IPS-18c (cell line): ENCODE measurements around the gene PHACTR1.
"Not testable (repeated sequence)": the region's sequence is repeated elsewhere in the genome, so short reads cannot be mapped to it uniquely, and the experiment has no call there.

Source experiments
- H3K4me3 ChIP-seq: 2 replicates; pipeline ENCODE4 v1.7.0; 2013; ENCODE audit warnings: low read depth, mild to moderate bottlenecking, low read length, moderate library complexity; ENCODE audit not compliant: insufficient read depth
- H3K9me3 ChIP-seq: one replicate; pipeline ENCODE4 v1.6.1; 2013; ENCODE audit warnings: mild to moderate bottlenecking, low read length, moderate library complexity; ENCODE audit not compliant: control insufficient read depth, insufficient read depth

The PHACTR1 gene

GRCh38 chr6:12716298-12716916 is at the start of gene PHACTR1:
Gene PHACTR1 (plus strand): TSS chr6:12716767.
- Histone ChIP-seq H3K4me3 (no peak within 1 kb of the TSS), H3K9me3 (no peaks in the 10 kb centered on the region)

DNA sequence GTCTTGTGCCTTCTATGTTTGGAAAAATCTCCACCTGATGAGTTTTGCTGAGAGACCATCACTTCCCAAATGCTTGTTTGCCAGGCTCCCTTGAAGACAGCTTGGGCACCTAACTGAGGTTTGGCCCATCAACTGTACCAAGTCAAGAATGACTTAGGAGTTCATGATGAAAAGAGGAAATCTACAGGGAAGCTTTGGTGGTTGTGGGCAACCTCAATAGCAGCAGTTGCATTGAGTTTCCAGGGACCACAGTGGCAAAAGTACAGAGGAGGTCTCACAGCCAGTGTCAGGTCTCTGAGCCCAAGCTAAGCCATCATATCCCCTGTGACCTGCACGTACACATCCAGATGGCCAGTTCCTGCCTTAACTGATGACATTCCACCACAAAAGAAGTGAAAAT is 49.7 kb upstream of the PHACTR1 start:
- H3K4me3 ChIP-seq = no peak overlapping the region

GRCh38 chr6:12675931-12676330 is 40.6 kb upstream of the PHACTR1 start:
- no peak overlapping the region; the same call in 1 of the 2 replicates for H3K4me3 ChIP-seq
- peaks cover 3% of the 10 kb centered on the region for H3K9me3 ChIP-seq

More for the DNA sequence above, 49.7 kb upstream of the PHACTR1 start:
- H3K9me3 ChIP-seq = no peaks in the 10 kb centered on the region

DNA sequence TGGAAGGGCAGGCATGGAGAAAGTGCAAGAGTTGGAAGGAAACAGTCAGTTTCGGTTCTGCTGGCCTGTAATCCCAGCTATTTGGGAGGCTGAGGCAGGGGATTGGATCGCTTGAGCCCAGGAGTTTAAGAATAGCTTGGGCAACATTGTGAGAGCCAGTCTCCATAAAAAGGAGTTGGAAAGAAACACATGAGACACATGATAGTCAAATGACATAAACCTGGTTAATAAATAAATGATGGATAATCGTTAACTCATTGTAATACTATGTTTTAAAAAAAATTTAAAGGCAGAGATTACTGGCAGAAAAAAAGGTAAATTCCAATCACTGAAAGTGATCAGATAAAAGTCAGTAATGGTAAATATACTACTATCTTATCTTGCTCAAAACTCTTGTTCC is 37.2 kb upstream of the PHACTR1 start:
- Histone ChIP-seq H3K4me3 (no peak overlapping the region), H3K9me3 (peaks cover 3% of the 10 kb centered on the region)

DNA sequence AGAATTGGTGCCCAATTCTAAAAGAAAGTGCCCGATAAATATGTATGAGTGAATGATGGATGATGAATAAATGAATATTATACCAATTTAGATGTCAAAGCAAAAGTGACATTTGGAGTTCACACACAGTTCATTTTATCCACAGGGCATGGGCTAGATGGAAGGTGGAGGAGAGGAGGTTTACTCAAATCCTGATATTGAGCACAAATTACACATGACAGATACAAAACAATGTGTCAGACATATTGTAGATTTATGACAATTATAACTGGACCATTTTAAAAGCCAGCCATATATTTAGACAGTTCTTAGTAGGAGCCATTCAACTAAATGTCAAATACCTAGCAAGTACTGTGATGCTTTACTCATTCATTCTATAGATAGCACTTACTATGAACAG is 23.4 kb upstream of the PHACTR1 start:
- Histone ChIP-seq H3K4me3 (no peak overlapping the region), H3K9me3 (no peaks in the 10 kb centered on the region)

GRCh38 chr6:12698298-12698697 is 18.3 kb upstream of the PHACTR1 start:
- Histone ChIP-seq H3K4me3 (no peak overlapping the region), H3K9me3 (no peaks in the 10 kb centered on the region)

GRCh38 chr6:12704946-12705345 is 11.6 kb upstream of the PHACTR1 start:
- Histone ChIP-seq H3K9me3 (no peaks in the 10 kb centered on the region), H3K4me3 (no peak overlapping the region)

DNA sequence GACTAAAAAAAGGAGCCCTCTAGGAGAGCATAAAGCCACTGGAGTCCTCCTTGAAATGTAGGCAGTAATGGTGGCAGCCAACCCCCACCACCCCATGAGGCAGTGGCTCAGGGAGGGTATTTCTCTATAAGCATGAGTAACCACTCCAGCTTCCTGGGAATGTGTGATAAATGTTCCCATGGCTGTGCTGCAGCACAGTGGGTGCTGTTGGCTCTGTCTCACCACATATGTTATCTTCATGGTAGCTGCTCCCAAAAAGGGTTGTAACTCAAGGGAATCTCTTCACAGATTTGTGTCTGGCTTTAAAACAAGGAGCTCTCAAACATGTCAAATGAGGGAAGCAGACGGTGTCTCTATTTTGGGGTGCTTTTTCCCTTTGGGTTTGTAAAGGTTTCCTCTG is 7.5 kb upstream of the PHACTR1 start:
- Histone ChIP-seq H3K4me3 (no peak overlapping the region; the same call in 1 of the 2 replicates), H3K9me3 (no peaks in the 10 kb centered on the region)

GRCh38 chr6:12709556-12710232 is 6.9 kb upstream of the PHACTR1 start:
- H3K9me3 ChIP-seq = no peaks in the 10 kb centered on the region
- no peak overlapping the region; the same call in 1 of the 2 replicates for H3K4me3 ChIP-seq

GRCh38 chr6:12710921-12711320 is 5.6 kb upstream of the PHACTR1 start:
- Histone ChIP-seq H3K9me3 (no peaks in the 10 kb centered on the region), H3K4me3 (no peak overlapping the region)

DNA sequence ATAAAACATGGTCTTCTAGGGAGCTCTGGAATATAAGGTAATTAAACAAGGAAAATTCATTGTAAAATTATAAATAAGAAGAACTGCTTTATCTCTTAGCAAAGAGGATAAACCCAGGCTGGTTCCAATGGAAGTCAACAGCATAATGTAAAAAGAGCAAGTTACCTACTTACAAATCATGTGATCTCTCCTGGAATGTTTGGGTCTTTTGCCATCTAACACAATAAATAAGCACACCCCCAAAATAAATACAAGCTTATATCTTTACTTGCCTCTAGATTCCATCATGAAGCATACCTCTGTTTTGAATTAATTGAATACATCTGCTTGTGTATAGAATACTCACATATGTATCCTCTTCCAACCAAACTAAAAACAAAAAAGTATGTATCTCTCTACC is 2.5 kb upstream of the PHACTR1 start:
- no peak overlapping the region for H3K4me3 ChIP-seq
- H3K9me3 ChIP-seq = no peaks in the 10 kb centered on the region

GRCh38 chr6:12715437-12715836 is 1.1 kb upstream of the PHACTR1 start:
- H3K9me3 ChIP-seq = no peaks in the 10 kb centered on the region
- no peak overlapping the region for H3K4me3 ChIP-seq

GRCh38 chr6:12717356-12717755 is 789 bp downstream of the PHACTR1 start:
- Histone ChIP-seq H3K4me3 (no peak overlapping the region), H3K9me3 (no peaks in the 10 kb centered on the region)

DNA sequence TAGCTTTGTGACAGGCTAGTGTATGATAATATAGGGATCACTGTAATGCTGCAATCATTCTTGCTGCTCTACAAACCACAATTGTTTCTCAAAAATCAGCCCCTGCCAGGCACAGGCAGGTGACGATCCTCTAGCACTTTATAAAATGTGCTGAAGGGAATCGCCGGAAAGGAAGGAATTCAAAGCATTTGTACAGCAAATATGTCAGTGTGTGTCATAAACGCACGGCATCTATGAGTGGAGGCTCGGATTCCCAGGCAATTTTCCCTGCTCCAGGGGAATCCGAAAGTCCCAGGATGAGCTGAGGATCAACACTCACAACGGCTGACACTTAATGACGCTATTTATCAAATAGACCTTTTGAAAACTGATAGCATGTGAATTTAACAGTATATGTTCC is 1.4 kb downstream of the PHACTR1 start:
- H3K4me3 ChIP-seq = no peak overlapping the region
- H3K9me3 ChIP-seq = no peaks in the 10 kb centered on the region

- H3K4me3 ChIP-seq = no peak overlapping the region
These were observed 2.5 kb downstream of the PHACTR1 start for GRCh38 chr6:12719017-12719416.

DNA sequence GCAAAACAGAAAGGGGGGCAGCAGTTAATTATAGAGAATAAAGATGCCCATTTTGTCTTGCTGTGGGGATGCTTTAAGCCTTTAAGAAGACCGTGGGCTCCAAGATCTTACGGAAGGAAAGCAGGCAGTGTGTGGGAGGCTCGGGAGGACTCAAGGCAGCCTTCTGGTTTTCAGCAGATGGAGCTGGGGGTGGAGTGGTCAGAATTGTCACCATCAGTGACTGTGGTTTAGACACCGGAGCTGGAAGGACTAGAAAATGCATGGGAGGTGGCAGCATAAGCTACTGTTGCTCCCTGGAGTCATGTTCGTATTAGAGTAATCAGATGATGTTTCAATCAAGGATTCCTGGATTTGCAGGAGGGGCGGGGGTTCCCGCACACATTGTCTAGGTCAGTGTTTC is 3.7 kb downstream of the PHACTR1 start:
- Histone ChIP-seq H3K9me3 (no peaks in the 10 kb centered on the region), H3K4me3 (no peak overlapping the region)

More at GRCh38 chr6:12719017-12719416, 2.5 kb downstream of the PHACTR1 start:
- no peaks in the 10 kb centered on the region for H3K9me3 ChIP-seq

GRCh38 chr6:12725263-12725662 is 8.7 kb downstream of the PHACTR1 start:
- no peaks in the 10 kb centered on the region for H3K9me3 ChIP-seq
- H3K4me3 ChIP-seq = no peak overlapping the region

GRCh38 chr6:12729467-12729866 is 12.9 kb downstream of the PHACTR1 start:
- no peak overlapping the region for H3K4me3 ChIP-seq
- no peaks in the 10 kb centered on the region for H3K9me3 ChIP-seq

DNA sequence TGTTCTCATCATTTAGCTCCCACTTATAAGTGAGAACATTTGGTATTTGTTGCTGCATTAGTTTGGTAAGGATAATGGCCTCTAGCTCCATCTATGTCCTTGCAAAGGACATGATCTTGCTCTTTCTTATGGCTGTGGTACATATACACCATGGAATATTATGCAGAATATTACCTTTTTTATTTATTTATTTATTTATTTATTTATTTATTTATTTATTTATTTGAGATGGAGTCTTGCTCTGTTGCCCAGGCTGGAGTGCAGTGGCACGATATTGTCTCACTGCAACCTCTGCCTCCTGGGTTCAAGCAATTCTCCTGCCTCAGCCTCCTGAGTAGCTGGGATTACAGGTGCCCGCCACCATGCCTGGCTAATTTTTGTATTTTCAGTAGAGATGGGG is 14.2 kb downstream of the PHACTR1 start:
- not testable (repeated sequence) for H3K9me3 ChIP-seq, H3K4me3 ChIP-seq
